NCI-H1694 (cell line): ENCODE measurements around the gene CCDC107.
"Not testable (repeated sequence)": the region's sequence is repeated elsewhere in the genome, so short reads cannot be mapped to it uniquely, and the experiment has no call there.

Source experiments
- DNase-seq: peaks from one replicate; lab custom pipeline; 2025; lab: John Stamatoyannopoulos, UW

Gene CCDC107

DNA sequence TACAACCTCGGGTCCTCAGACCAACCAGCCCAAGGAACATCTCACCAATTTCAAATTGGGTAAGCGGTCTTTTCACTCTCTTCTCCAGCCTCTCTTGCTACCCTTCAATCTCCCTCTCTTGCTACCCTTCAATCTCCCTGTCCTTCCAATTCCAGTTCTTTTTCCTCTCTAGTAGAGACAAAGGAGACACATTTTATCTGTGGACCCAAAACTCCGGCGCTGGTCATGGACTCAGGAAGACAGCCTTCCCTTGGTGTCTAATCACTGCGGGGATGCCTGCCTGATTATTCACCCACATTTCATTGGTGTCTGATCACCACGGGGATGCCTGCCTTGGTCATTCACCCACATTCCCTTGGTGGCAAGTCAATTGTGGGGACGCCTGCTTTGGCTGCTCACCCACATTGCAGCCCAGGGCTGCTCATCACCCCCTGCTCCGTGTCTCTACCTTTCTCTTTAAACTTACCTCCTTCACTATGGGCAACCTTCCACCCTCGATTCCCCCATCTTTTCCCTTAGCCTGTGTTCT lies 20.6 kb upstream of the CCDC107 start:
- DNase-seq: not testable (repeated sequence)

DNA sequence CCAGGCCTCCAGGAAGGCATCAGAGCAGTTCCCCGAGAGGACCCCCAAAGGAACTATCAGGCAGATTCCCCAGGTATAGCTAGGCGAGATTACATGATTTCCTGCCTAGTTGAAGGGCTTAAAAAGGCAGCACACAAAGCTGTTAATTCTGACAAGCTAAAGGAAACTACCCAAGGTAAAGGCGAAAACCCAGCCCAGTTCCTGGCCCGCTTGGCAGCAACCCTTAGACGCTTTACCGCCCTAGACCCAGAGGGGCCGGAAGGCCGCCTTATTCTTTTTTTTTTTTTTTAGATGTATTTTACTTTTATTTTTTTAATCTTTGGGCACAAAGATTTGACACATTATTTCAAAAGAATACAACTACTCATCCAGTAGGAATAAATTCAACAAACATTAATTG lies 19.3 kb upstream of the CCDC107 start:
- not testable (repeated sequence) for DNase-seq

DNA sequence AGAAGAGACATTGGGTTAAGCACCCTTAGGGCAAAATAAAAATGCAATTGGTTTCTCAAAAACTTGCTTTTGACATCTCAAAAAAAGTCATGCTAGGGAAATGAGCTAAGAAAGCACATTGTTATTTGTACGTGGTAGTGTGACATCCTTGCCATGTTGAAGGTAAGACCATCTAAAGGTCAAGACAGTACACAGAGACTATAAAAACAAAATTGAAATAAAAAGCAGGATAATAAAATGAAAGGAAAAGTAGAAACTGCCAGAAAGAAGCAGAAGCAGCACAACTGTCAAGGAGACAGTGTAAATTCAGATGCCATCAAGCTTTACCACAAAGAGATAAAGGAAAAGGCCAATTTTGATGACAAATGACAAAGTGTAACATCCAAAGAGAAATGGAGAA lies 18.9 kb upstream of the CCDC107 start:
- DNase-seq: not testable (repeated sequence)

DNA sequence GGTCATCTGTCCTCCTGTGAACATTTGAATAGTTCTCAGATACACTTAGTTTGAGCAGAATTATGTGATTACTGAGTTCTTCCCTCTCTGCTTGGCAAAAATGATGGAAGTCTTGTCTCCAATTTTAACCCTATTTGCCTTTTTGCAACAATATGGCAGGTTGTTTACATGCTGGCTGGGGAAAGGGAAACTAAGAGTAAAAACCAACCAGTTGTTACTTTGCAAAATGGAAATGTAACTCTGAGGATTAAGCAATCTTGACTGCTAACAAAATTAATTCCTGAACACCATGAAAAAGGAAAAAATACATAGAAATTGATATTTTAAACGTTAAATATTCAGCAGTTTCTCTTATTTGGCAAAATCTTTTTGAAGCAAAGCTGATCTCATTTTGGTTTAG lies 18.5 kb upstream of the CCDC107 start:
- DNase-seq: no peak

DNA sequence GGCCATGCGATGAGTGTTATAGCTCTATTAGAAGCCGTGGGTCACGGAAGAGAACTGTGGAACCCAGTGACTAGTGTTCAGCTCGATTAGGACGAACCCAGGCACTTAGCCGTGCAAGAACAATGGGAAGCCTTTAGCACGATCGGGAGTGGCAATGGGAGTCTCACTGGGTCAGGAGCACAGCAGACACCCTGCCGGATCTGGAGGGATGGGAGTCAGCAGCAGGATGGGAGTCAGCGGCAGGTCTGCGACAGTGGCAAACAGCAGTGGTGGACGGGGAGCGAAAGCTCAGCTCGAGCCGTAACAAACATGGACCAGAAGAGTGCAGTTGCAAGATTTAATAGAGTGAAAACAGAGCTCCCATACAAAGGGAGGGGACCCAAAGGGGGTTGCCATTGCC lies 17.7 kb upstream of the CCDC107 start:
- DNase-seq: not testable (repeated sequence)

DNA sequence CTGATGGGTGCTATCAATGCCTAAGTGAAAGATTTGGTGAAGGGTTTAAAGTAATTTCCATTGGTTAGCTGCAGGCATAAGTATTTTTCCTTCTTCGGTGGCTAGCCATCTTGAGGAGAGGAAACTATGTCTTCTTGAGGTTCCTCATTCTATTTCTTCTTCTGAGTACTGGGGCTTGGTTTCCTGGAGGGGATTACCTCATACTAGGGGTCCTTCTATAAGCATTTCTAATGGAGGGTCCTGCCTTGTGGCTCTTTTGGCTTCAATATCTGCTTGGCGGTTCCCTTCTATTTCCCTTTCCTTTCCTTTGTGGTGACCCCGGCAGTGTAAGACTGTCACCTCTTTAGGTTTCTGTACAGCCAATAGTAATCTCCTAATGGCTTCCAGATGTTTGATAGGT lies 16.6 kb upstream of the CCDC107 start:
- not testable (repeated sequence) for DNase-seq

DNA sequence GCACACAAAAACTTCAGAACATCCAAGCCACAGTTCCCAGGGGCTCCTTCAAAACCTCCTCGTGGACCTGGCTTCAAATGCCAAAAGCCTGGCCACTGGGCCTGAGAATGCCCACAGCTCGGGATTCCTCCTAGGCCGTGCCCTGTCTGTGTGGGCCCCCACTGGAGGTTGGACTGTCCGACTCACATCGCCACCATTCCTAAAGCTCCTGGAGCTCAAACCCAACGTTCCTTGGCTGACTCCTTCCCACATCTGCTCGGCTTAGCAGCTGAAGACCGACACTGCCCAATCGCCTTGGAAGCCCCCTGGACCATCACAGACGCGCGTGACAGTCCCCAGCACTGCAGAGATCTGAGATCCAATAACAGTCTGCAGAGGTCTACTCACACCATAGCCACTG lies 15.0 kb upstream of the CCDC107 start:
- no peak for DNase-seq

DNA sequence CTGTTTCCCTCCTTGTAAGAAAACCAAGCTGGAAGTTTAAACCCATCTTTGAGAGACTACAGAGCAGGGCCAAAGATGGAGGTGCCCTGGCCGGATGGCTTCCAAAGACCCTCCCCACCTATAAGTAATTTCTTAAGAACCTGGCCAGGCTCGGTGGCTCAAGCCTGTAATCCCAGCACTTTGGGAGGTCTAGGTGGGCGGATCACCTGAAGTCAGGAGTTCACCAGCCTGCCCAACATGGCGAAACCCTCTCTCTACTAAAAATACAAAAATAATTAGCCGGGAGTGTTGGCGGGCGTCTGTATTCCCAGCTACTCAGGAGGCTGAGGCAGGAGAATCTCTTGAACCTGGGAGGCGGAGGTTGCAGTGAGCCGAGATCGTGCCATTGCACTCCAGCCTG lies 12.4 kb upstream of the CCDC107 start:
- DNase-seq: not testable (repeated sequence)

DNA sequence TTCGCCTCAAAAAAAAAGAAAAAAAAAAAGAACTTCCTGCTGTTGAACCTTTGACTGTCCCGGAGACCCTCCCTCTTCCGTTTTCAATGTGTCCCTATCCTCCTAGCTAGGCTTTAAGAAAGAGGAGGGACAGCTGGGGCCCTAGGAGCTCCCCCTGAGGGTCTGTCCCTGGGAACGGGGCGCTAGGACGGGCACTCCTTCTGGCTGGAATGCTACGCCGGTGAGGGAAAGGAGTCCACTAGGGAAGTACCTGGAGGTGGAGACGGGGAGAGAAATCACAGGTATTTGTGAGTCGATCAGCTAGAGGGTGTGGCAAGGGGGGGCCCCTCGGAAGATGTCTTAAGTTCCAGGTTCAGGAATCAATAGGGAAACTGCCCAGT lies 11.9 kb upstream of the CCDC107 start:
- DNase-seq: no peak

DNA sequence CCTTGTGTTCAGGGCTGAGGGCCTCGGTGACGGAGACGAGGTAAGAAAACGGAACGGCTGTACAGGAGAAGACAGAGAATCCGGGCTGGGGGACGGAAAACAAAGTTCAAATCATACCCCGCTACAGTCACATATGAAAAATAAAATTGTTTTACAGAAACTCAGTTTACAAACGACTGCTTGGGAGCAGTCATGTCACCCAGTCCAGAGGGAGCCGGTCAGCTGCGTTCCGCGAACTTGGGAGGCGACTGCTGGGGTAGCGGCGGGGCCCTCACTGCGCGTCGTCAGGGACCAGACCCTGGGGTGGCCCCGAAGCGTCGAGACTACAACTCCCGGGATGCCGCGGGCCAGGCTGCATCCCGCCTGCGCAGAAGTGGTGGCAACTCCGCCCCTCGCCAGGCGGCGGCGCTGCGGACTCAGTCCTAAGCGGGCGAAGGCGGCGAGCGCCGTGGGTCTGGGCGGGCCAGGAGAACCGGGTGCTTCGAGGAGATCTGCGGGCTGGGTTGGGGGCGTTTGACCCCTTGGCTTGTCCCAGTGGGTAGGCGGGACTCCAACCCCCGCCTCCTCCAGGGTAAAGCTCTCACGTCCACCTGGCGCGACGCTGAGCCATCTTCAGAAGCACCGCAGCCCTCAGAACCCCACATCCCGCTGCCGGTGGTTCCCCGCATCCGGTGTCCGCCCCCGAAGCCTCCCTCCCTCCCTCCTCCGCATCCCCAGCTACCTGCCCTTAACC lies 11.4 kb upstream of the CCDC107 start:
- peak; percentile 87 for DNase-seq

DNA sequence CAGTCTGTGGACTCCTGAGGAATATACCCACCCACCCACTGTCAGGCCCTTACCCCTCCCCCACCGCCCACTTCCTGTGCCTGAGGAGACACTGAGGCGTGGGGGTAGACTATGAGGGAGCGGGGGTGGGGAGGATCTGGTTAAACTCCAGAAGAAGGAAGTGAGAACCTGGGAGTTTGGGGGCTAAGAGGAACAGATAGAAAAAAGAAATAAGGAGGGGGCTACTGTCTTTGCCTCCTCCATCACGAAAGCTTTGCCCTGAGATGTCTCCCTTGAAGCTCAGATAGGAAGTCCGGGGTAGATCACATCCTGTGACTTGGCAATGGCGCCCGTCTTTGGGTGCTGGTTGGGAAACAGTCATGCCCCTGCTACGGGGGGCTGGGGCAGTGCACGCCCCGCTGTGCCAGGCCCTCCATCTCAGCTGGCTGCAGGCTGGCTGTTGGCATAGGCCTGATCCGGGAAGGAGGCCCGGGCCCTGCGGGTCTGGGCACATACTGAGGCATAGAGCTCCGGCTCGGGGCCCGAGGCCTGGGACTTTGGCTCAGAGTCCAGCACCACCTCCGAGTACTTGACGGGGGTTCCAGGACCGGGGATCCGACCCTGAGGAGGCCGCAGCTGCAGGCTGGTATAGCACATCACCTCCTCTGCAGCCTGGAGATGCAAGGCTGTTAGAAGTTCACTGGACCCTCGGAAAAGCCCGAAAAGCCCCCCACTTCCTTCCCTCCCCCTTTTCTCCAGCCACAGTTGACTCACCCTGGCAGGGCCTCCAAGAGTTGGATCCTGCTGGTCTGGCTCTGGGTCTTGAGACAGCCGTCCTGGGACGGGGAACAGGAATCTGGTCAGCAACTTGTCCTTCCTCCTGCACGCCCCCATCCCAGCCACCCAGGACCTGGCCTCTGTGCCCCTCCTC lies 8.4 kb upstream of the CCDC107 start:
- DNase-seq: no peak

DNA sequence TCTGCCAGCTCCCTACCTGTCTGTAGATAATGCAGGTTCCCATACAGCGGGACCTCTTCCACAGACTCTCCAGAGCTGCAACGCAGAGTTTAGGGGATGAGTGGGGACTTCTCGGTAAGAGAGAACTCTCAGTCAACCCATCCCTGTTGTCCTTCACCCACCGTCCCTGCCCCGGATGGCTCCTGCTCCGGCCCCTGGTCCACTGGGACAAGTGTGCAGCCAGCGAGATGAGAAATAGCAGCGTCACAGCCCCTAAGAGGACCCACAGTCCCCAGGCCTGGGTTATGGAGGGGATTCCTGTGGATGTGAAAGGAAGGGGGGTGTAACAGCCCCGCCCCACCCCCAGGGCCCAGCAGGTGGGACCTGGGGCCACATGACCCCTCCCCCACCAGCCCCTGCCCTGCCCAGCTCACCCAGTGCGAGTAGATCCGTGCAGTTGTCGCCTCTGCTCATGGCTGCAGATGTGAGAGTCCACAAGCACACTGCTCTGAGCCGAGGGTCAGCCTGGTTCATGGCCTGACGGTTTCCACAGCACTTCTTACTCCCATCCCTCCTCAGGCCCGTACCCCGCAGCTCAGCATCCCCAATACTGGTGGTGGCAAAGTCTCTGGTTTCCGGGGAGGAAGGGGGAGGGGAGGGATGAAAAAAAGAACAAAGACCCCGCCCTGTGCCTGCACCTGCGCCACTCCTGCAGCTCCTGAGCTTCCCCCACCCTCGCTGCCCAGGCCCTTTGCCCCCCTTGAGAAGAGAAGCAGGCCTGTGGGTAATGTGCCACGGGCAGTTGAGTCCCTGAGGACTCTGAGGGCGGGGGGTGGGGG lies 7.5 kb upstream of the CCDC107 start, which contains the start of gene SIT1:
Gene SIT1, minus strand, starts transcription at position 591 of the 818 bp plus-strand sequence. Its CDS starts 78 bp downstream, at position 513.
- no peak for DNase-seq

DNA sequence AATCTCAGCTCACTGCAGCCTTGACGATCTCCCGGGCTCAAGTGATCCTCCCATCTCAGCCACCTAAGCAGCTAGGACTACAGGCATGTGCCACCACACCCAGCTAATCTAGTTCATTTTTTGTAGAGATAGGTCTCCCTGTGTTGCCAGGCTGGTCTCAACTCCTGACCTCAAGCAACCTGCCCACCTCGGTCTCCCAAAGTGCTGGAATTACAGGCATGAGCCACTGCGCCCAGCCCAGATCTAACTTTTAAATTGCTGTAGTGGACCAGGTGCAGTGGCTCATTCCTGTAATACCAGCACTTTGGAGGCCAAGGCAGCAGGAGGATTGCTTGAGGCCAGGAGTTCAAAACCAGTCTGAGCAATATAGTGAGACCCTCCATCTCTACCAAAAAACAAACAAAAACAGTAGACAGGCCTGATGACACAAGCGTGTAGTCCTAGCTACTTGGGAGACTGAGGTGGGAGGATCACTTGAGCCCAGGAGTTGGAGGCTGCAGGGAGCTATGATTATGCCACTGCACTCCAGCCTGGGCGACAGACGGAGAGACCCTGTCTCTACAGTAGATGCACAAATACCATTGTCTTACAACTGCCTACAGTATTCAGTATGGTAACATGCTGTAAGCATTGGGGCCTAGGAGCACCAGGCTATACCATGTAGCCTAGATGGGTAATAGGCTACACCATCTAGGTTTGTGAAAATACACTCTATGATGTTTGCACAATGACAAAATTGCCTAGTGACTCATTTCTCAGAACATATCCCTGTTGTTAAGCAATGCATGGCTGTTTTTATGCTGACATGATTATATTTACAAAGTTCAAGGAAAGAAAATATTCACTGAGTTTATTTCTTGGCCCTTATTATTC lies 5.9 kb upstream of the CCDC107 start:
- DNase-seq: no peak

DNA sequence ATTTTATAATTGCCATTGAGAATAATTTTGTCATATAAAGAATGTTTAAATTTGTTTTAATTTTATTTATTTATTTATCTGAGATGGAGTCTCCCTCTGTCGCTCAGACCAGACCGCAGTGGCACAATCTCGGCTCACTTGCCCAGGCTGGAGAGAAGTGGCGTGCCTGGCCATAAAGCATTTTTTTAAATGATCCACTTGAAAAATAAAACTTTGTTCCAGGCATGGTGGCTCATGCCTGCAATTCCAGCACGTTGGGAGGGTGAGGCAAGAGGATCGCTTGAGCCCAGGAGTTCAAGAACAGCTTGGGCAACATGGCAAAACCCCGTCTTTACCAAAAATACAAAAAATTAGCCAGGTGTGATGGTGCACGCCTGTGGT lies 5.3 kb upstream of the CCDC107 start:
- DNase-seq: no peak

DNA sequence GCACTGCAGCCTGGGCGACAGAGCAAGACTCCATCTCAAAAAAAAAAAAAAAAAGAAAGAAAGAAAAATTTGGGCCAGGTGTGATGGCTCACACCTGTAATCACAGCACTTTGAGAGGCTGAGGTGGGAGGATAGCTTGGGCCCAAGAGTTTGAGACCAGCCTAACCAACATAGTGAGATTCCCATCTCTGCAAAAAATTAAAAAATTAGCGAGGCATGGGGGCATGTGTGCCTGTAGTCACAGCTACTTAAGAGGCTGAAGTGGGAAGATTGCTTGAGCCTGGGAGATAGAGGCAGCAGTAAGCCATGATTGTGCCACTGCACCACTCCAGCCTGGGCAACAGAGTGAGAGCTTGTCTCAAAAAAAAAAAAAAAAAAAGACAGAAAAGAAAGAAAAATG lies 4.5 kb upstream of the CCDC107 start:
- DNase-seq: no peak

DNA sequence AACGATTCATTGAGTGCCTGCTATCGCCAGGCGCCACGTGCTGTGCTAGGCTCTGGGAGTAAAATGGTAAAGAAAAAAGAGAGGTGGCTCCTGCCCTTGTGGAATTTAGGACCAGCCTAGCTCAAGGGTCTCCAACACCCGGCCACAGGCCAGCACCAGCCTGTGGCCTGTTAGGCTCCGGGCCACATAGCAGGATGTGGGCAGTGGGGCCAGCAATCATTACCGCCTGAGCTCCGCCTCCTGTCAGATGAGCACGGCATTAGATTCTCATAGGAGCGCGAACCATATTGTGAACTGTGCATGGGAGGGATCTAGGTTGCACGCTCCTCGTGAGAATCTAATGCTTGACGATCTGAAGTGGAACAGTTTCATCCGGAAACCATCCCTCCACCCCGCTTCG lies 1.7 kb upstream of the CCDC107 start:
- no peak for DNase-seq

DNA sequence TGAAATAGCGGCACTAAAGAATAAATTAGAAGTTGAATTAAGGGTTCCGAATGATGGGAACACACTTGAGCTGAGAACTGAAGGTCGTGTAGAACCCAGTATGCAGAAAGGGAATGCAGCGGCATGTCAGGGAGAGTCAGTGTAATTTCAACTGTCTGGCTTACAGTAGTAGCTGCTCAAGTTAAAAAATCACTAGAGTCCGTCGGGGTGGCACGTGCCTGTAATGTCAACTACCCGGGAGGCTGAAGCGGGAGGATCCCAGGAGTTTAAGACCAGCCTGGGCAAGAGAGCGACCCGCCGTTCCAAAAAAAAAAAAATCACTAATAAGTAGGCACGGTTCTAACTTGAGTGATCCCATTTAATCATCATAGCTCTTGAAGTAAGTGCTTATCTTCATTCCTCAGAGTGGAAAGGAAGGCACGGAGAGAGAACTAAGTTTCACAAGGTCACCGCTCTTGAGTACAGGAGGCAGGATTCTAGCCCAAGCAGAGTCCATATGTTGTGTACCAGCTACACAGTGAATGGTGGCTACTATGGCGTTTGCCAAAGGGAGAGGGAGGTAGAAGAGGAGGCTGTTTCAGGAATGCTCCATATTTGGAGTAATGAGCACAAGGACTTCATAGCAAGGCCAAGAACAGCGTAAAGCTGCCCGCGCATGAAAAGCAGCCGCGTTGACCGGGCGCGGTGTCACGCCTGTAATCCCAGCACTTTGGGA lies 1.1 kb upstream of the CCDC107 start:
- peak; percentile 56 for DNase-seq

DNA sequence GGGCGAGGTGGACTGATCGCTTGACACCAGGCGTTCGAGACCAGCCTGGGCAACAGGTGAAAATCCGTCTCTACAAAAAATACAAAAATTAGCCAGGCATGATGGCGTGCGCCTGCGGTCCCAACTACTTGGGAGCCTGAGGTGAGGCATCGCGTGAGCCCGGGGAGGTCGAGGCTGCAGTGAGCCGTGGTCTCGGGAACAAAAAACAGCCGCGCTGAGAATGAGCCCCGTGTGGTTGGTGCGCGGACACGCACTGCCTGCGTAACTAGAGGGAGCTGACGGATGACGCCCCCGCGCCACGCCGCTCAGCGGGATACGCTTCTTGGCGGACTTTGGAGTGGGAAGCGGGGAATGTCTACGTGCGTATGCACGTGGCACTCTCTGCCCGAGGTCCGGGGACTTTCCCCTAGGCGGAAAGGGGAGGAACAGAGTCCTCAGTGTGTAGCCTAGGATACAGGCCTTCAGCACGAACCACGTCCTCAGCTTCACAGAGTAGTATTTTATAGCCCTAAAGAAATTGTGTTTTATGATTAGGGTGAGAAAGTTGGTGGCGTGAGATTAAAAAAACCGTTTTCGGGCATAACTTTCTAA lies 451 bp upstream of the CCDC107 start, which contains the start of gene RMRP:
Gene RMRP, minus strand, starts transcription at position 474 of the 591 bp plus-strand sequence.
- DNase-seq: peak; percentile 98

DNA sequence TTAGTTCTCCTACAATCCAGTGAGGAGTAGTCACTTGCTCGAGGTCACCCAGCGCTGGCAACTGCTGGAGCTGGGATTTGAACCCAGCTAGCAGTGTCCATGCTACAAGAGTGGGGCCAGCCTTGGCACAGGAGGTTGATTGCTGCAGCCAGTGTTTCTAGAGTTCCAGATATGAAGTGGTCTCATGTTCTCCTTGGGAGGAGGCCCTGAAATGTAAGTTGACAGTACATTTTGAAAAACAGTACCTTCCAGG lies 802 bp downstream of the CCDC107 start:
- no peak for DNase-seq

DNA sequence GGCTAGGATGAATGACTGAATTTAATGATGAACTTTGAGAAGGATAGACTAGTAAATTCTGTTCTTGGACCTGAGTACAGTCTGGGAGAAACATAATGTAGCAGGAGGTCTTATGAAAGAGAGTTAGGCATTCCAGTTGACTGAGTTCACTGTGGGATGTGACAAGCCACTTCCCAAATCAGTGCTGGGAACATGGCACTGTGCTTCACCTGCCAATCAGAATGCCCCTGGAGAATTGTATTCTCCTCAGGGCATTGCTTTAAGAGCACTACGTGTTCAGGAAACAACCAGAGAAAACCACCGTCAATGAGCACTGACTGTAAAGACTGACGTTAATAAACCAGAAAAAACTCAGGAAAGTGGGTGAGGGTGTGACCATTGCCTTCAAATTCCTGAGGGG lies 1.2 kb downstream of the CCDC107 start:
- no peak for DNase-seq
